Activated T-cell treated with anti-CD3 and anti-CD28 coated beads for 48 hours (primary cell): Measurements from ENCODE around the gene UGT1A6.

Experiments used
- DNase-seq: peaks from one replicate; pipeline ENCODE4 v3.0.0-alpha.2; 2020; ENCODE audit warnings: low read depth

The UGT1A6 gene

DNA sequence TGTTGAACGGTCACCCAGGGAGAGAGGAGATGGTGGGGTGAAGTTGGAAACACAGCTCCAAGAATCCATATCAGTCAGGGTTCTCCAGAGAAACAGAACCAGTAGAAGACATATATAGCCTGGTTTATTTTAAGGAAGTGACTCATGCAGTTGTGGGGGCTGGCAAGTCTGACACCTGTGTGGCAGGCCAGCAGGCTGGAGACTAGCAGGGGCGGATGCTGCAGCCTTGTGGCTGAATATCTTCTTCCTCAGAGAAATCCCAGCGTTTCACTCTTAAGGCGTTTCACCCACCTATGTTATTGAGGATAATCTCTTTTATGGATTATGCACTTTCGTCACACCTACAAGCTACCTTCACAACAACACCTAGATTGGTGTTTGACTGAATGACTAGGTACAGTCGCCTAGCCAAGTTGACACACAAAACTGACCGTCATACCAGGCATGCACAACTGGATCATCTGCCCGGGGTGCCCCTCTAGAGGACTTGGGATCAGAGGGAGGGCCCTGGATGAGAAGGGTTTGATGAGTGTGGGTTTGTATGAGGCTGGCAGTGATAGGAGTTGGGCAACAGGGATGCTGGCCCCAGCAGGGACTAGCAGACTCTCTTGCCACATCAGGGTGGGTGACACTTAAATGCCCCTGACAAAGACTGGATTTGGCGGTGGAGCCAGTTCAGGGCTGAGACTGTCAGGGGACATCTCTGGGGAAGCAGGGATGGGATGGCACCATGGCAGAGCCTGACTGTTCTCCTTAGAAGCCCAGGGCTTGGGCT is 108.9 kb downstream of the UGT1A6 start:
- no peak for DNase-seq

- DNase-seq = no peak
These were observed 109.6 kb downstream of the UGT1A6 start for GRCh38 chr2:233802132-233802815.

- DNase-seq = no peak
These were observed 110.7 kb downstream of the UGT1A6 start for GRCh38 chr2:233803292-233803911.

GRCh38 chr2:233803994-233804393 is 111.3 kb downstream of the UGT1A6 start:
- no peak for DNase-seq

DNA sequence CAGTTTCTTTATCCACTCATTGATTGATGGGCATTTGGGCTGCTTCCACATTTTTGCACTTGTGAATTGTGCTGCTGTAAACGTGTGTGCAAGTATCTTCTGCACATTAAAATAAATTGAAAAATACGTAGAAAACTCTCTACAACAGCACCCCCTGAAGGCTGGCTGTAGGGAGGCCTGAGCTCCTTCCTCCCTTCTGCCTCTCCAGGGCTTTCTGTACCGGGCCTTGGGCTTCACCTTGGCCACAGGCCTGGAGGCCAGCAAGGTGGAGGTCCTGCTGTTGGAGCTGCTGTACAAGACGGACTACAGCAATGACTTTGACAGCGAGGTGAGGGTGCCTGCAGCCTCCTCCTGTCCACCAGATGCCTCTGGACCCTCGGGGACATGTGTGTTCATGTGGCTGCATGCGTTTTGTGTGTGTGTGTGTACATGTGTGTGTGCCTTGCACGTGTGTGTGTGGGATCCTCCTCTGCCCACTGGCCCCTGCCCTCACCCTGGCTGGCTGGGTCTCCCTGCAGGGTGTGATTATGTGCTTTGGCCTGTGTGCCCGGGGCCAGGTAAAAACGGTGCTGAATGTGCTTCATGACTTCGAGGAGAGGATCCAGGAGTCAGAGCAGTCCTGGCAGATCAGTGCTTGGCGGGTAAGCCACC is 114.7 kb downstream of the UGT1A6 start:
- DNase-seq = no peak

DNA sequence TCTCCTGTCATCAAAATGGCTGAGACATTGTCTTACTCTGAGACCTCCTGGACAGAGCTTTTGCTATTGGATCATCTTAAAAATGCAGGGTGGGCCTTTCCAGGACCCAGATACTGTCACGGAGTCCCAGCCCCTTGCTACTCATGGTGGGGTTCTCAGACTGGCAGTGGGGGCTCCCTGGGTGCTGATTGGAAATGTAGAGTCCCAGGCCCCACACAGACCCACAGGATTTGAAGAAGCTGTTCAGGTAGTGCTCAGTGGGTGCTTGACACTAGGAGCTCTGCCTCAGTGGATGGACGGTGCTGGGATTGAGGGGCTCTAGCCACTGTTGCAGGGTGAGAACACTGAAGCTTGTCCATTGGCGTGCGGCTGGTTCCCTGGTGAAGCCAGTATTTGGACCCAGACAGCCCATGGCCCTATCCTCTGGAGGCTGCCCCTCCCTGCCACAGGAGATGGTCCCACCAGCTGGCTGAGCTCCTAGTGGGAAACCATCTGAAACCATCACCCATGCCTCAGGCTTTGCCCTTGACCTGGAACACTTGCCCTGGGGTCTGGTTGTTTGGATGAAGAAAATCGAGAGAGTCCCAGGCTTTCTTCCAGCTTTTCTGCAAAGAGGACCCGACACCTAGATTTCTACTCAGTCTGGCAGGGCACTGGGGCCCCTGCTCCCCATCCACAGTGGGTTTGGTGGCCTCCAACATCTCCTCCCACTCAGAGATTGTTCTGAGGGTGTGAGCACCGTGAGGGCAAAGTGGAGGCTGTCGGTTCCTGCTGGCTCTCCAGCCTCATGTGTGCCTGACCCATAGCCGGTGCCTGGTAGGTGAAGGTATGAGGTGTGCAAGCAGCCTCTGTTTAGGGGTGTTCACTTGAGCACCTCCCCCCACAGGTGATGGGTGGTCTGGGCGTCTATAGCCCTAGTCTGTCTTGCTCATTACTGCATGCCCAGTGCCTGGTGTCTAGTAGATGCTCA is 115.6 kb downstream of the UGT1A6 start:
- no peak for DNase-seq

DNA sequence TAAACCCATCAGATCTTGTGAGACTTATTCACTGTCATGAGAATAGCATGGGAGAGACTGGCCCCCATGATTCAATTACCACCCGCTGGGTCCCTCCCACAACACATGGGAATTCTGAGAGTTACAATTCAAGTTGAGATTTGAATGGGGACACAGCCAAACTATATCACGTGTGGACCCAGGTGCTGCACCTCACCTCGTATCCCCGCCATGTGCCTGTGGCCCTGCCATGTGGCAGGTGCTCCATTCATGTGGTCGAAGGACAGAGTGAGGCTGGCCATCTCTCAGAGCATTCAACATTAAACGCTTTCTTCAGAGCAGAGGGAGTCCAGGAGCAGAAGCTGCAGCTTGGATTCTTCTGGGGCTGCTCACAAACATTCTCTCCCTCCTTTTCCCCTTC is 117.7 kb downstream of the UGT1A6 start:
- DNase-seq = no peak

- DNase-seq = no peak
These were observed 118.4 kb downstream of the UGT1A6 start for GRCh38 chr2:233811087-233811486.

DNA sequence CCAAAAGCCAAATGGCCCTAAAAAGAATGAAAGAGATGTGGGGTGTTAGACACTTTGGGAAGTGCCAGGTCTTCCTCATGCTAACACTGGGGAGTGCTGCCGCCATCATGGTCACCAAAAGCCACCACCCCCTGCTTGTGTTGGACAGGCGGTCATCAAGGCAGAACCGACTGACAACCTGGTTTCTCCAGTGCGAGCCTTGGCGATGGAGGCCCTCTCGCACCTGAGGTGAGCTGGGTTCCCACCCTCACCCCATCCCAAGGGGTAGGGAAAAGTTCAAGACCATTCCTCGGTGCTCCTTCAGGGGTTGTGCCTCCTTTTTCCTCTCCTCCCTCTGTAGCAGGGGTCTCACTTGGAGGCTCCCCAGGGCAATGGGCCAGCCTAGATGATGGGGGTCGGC is 119.0 kb downstream of the UGT1A6 start:
- no peak for DNase-seq

GRCh38 chr2:233813236-233814055 is 120.8 kb downstream of the UGT1A6 start:
- no peak for DNase-seq

- no peak for DNase-seq
These were observed 121.6 kb downstream of the UGT1A6 start for GRCh38 chr2:233814056-233814835.

DNA sequence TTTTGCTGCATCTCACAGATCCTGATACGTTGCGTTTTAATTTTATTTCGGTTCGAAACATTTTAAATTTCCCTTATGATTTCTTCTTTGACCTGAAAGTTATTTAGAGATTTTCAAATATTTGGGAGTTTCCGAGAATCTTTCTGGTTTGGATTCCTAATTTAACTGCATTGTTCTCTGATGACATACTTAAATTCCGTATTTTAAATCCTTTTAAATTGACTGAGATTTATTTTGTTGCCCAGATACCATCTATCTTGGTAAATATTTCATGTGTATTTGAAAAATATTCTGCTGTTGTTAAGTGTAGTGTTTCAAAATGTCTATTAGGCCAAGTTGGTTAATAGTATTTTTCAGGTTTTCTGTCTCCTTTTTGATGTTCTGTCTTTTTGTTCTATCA is 123.2 kb downstream of the UGT1A6 start:
- DNase-seq = no peak

DNA sequence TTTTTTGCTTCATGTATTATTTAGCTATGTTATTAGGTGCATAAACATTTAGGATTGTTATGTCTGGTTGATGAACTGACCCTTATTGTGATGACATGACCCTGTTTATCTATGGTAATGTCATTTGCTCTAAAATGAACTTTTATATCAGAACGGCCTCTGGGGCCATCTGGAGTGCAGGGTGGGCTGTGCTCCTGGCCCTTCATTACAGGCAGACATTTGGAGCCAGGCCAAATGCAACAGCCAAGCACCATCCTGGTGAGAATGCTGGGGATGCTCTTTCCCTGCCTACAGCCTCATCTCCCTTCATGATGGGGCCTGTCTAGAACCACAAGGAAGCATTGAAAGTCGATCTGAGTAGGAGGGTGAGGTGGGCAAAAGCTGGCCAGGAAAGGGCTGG is 123.6 kb downstream of the UGT1A6 start:
- DNase-seq = no peak

GRCh38 chr2:233816771-233817170 is 124.1 kb downstream of the UGT1A6 start:
- DNase-seq = no peak

GRCh38 chr2:233817361-233817911 is 124.7 kb downstream of the UGT1A6 start:
- no peak for DNase-seq

DNA sequence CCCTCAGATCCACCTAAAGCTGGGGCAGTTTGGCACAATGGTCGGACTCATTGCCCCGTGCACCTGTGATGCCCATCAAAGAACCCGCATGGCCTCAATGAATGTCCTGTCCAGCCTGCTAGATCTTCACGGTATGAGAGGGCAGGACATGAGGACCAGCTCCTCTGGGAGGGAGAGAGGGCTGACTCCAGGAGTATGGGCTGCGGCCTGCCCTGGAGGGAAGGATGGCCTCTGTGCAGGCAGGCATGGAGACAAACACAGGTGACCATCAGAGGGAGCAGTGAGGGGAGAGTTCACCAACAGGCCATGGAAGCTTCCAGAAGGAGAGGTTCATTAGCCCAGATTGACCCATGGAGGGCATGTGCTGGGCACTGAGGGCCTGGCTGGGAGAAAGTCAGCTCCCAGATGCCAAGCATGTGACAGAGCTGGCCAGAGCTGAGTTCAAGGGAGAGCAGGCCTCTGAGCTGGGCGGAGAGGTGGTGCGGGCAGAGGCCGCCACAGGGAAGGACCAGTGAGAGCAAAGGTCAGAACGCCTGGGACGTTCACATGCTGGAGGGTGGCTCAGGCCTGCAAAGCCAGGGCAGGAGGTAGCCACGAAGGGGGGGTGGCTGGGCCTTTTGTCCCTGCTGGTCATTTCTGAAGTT is 125.4 kb downstream of the UGT1A6 start:
- no peak for DNase-seq

DNA sequence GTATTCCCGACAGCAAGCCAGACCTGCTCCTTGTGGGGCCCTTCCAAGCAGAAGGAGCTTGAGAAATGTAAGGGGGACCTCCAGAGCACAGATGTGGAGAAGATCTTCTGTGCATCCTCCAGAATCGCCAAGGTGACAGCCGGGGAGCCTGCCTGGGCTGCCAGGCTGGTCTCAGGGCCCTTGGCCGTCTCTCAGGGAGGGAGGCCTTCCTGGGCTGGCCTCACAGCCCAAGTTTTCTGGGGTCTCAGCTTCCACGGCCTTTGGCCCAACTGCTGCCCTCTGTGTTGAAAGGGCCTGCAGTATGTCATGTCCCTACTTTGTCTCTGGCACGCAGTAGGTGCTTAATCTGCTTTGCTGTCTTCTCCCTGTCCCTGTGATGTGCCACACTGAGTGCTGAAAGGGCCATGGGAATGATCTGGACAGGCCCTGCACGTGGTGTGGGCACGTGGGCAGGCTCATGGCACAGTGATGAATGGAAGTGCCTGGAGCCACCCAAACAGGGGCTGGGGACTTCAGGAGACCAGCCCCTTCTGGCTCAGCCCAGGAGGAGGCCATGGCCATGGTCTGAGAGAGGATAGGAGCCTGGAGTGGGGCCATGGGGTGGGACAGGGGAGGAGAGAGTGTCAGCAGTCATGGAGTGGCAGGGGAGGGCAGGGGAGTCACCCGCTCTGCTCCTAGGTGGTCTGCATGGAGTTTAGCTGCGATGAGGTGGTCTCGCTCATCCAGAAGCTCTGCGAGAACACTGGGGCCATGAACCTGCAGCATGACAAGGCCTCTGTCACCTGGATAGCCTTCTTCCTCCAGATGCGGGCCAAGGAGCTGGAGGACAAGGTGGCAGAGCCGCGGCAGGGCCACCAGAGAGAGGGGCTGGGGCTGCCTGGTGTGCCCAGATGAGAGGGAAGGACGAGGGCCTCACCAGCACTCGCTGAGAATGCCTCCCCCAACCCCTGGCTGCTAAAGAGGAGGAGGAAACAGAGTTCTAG is 126.2 kb downstream of the UGT1A6 start:
- DNase-seq = no peak
